ENCODE data around the gene MS4A5.

MS4A5 gene

GRCh38 chr11:60477035-60477445 lies 47.7 kb downstream of the MS4A5 start:
- DNase-seq (ENCODE audit: low spot score), result no peak

DNA sequence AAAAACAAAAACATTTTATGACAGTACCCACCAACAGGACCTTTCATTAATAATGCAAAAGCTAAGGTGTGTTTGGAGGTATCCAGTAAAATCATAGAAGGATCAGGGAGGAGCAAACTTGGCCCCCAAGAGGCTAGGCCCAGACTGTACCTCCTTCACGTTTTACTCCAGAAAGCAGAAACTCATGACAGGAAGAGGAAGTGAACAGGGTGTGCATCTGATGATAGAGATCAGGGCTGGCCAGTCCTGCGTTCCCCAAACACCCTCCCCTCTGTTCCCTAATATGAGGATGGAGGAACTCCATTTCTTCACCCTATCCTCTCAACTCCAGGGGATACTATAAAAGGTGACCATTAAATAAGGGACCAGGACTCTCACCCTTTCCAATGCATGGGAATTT lies 53.0 kb downstream of the MS4A5 start:
- DNase-seq (ENCODE audit: low spot score), result no peak

GRCh38 chr11:60485987-60486386 lies 56.6 kb downstream of the MS4A5 start:
- DNase-seq (ENCODE audit: low spot score), result peak; percentile 2

DNA sequence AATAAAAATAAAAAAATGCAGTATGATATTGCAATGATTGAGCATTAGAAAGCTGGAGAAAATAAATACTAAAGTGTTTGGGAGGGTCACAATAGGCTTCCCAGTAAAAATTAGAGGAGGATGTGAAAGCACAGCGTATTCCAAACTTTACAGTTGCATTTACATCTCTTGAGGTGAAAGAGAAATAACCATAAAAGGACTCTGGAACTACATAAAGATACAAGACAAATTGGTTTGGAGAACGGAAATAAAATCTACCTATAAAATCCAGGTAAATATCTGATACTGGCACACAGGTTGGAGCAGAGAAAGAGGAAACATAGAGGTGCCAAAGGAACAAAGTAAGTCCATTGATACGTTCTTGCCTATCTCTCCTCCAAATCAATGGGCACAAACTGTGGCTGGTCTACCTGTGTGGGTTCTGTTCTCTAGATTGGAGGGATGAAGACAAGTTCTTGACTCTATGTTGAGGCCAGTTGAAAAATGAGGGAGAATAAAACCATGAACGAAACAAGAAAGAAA lies 63.2 kb downstream of the MS4A5 start, which contains the start of gene MS4A12:
TSS of gene MS4A12 (plus strand) at position 291 of the 522 bp plus-strand sequence. CDS start 4,541 bp downstream, outside the sequence.
- no peak for DNase-seq (ENCODE audit: low spot score)

DNA sequence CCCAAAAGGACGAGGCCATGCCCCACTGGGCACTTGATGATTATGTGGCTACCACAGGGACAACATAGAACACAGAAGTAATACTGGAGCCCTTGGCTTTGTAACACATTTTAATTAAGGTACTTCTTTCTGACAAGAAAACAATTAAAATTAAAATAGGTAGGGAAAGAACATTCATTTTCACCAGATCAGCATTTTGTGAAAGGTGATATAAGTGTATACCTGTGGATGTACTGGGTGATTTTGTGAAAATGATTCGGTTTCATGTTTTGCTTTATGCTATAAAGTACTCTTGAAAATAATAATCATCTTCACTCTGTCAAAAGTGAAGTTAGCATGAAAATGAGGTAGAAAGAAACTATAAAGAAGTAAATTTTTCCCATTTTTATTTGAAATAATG lies 64.1 kb downstream of the MS4A5 start:
- no peak for DNase-seq (ENCODE audit: low spot score)
